ENCODE data around the gene LUC7L. TPM values are rescaled to one million over a fixed set of nuclear protein-coding genes. Genes with fewer than 3 reads are reported as not detected.

LUC7L gene
- total and polyA plus RNA-seq, 8 donors = 55.5 to 173 (median 147) TPM

DNA sequence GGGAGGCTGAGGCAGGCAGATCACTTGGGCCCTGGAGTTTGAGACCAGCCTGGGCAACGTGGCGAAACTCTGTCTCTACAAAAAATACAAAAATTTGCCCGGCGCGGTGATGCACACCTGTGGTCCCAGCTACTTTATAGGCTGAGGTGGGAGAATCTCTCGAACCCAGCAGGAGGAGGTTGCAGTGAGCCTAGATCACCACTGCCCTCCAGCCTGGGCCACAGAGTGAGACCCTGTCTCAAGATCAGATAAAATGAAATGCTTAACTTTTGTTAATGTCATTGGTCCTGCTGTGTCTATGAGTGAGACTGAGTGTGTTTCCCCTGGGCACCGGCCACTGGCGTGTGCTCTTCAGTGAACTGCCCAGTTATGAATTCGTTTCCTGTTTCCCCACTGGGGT lies 15.9 kb upstream of the LUC7L start:
- ATAC-seq (no peak), DNase-seq (peak in 1 of 4 donors; percentile 25)
- TF ChIP-seq, protein P1, sequence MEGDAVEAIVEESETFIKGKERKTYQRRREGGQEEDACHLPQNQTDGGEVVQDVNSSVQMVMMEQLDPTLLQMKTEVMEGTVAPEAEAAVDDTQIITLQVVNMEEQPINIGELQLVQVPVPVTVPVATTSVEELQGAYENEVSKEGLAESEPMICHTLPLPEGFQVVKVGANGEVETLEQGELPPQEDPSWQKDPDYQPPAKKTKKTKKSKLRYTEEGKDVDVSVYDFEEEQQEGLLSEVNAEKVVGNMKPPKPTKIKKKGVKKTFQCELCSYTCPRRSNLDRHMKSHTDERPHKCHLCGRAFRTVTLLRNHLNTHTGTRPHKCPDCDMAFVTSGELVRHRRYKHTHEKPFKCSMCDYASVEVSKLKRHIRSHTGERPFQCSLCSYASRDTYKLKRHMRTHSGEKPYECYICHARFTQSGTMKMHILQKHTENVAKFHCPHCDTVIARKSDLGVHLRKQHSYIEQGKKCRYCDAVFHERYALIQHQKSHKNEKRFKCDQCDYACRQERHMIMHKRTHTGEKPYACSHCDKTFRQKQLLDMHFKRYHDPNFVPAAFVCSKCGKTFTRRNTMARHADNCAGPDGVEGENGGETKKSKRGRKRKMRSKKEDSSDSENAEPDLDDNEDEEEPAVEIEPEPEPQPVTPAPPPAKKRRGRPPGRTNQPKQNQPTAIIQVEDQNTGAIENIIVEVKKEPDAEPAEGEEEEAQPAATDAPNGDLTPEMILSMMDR (IDR thresholded peaks at IDR 0.05) = no peak
- peaks cover 0 to 26% of the 10 kb centered on the region in 2 donors for H3K4me1 ChIP-seq
- no peak overlapping the region for H3K4me3 ChIP-seq
- H3K36me3 ChIP-seq = peaks cover 0 to 7% of the 10 kb centered on the region in 2 donors
- intact Hi-C loops (cut with DNase I) = no loop called here
- no peaks in the 10 kb centered on the region for H3K9me3 ChIP-seq
- H3K27ac ChIP-seq = no peak overlapping the region
- H3K27me3 ChIP-seq = no peaks in the 10 kb centered on the region

- H3K9me3 ChIP-seq = no peaks in the 10 kb centered on the region
- DNase-seq = no peak
- intact Hi-C loops (cut with DNase I) = no loop called here
- TF ChIP-seq, protein P1 (IDR thresholded peaks at IDR 0.05) = no peak
- peaks cover 0 to 28% of the 10 kb centered on the region in 2 donors for H3K4me1 ChIP-seq
- no peaks in the 10 kb centered on the region for H3K27me3 ChIP-seq
- H3K36me3 ChIP-seq = no peaks in the 10 kb centered on the region
- H3K27ac ChIP-seq = no peak overlapping the region
- no peak overlapping the region for H3K4me3 ChIP-seq
- ATAC-seq = no peak
Observed at GRCh38 chr16:243348-243747, 14.1 kb upstream of the LUC7L start.

- ATAC-seq = no peak
- intact Hi-C loops (cut with DNase I) = no loop called here
- peak overlapping the region in 1 of 2 donors; percentile 33 for H3K27ac ChIP-seq
Observed at GRCh38 chr16:242281-242680, 13.0 kb upstream of the LUC7L start.

DNA sequence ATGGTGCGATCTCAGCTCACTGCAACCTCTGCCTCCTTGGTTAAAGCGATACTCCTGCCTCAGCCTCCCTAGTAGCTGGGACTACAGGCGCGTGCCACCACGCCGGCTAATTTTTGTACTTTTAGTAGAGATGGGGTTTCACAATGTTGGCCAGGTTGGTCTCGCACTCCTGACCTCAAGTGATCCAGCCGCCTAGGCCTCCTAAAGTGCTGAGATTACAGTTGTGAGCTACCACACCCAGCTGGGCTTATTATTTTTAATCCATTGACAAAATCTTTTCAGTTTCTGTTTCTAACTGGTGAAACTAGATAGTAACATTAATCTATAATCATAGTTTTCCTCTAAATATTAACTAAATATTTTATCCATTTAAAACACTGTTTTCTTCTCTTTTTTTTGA lies 11.3 kb upstream of the LUC7L start:
- TF ChIP-seq, protein P1 (IDR thresholded peaks at IDR 0.05) = no peak
- ATAC-seq (no peak), DNase-seq (no peak)
- H3K4me3 ChIP-seq = no peak overlapping the region
- H3K36me3 ChIP-seq = no peaks in the 10 kb centered on the region
- H3K27me3 ChIP-seq = no peaks in the 10 kb centered on the region
- peaks cover 0 to 32% of the 10 kb centered on the region in 2 donors for H3K4me1 ChIP-seq
- H3K27ac ChIP-seq = peak overlapping the region in 1 of 2 donors; percentile 8
- no peaks in the 10 kb centered on the region for H3K9me3 ChIP-seq
- intact Hi-C loops (cut with DNase I) = no loop called here

More at GRCh38 chr16:242281-242680, 13.0 kb upstream of the LUC7L start:
- no peaks in the 10 kb centered on the region for H3K9me3 ChIP-seq
- peaks cover 0 to 28% of the 10 kb centered on the region in 2 donors for H3K4me1 ChIP-seq
- no peak for DNase-seq
- H3K27me3 ChIP-seq = no peaks in the 10 kb centered on the region
- no peak overlapping the region for H3K4me3 ChIP-seq
- TF ChIP-seq, protein P1 (IDR thresholded peaks at IDR 0.05) = no peak
- no peaks in the 10 kb centered on the region for H3K36me3 ChIP-seq

- intact Hi-C loops (cut with DNase I) = no loop called here
Observed at GRCh38 chr16:239948-240277, 10.7 kb upstream of the LUC7L start.

More at GRCh38 chr16:239948-240277, 10.7 kb upstream of the LUC7L start:
- TF ChIP-seq, protein P1 (IDR thresholded peaks at IDR 0.05) = no peak
- DNase-seq = no peak
- no peak for ATAC-seq
- Histone ChIP-seq H3K27ac (peak overlapping the region; percentile 5 to 8), H3K9me3 (no peaks in the 10 kb centered on the region), H3K4me1 (peaks cover 0 to 33% of the 10 kb centered on the region in 2 donors), H3K36me3 (no peaks in the 10 kb centered on the region), H3K27me3 (no peaks in the 10 kb centered on the region), H3K4me3 (no peak overlapping the region)

All from left lung (tissue), 10 donors.